SU-DHL-6 (cell line): ENCODE results near the gene DLL4.

Experiments
- H2AFZ ChIP-seq: fragments of 200-600 bp; sonication (generic); 2 replicates; pipeline ENCODE4 v1.6.1; 2014; ENCODE audit warnings: low read depth, mild to moderate bottlenecking, moderate library complexity, mixed read lengths, antibody characterized with exemption, low read length; ENCODE audit not compliant: severe bottlenecking
- H3F3A ChIP-seq: fragments of 200-600 bp; shearing (Covaris generic); 2 replicates; pipeline ENCODE4 v1.6.0; 2016; ENCODE audit warnings: antibody characterized with exemption, mild to moderate bottlenecking; ENCODE audit not compliant: insufficient read depth
- H3K27ac ChIP-seq: fragments of 200-600 bp; sonication (generic); 2 replicates; pipeline ENCODE4 v1.5.1; 2016; ENCODE audit warnings: low read depth, mild to moderate bottlenecking, low read length, moderate library complexity, mixed read lengths
- H3K27me3 ChIP-seq: fragments of 200-600 bp; sonication (generic), shearing (Covaris generic); 2 replicates; pipeline ENCODE4 v1.6.0; 2014; ENCODE audit warnings: mild to moderate bottlenecking, low read length
- H3K36me3 ChIP-seq: fragments of 200-600 bp; sonication (generic); 2 replicates; pipeline ENCODE4 v1.6.1; 2014; ENCODE audit warnings: mild to moderate bottlenecking, low read length, mixed read lengths
- H3K4me2 ChIP-seq: fragments of 300-600, 200-600 bp; shearing (Covaris generic), sonication (generic); 2 replicates; pipeline ENCODE4 v1.6.0; 2014; ENCODE audit warnings: low read length, low read depth, mild to moderate bottlenecking; ENCODE audit not compliant: poor library complexity, severe bottlenecking
- H3K4me3 ChIP-seq: fragments of 200-600 bp; sonication (generic); 2 replicates; pipeline ENCODE4 v1.5.1; 2014; ENCODE audit warnings: antibody characterized with exemption, low read length, mild to moderate bottlenecking, mixed read lengths; ENCODE audit not compliant: insufficient read depth, poor library complexity, severe bottlenecking
- H3K79me2 ChIP-seq: fragments of 200-600 bp; sonication (generic); 2 replicates; pipeline ENCODE4 v1.6.1; 2014; ENCODE audit warnings: mild to moderate bottlenecking, low read length, moderate library complexity; ENCODE audit not compliant: insufficient read depth
- H3K9ac ChIP-seq: fragments of 200-600 bp; sonication (generic); 2 replicates; pipeline ENCODE4 v1.7.0; 2014; ENCODE audit warnings: mild to moderate bottlenecking, low read length
- H3K9me2 ChIP-seq: fragments of 200-600 bp; sonication (generic); replicated peaks from 2 replicates; pipeline ENCODE4 v1.6.1; 2014; ENCODE audit warnings: low read length; ENCODE audit not compliant: insufficient read depth
- H3K9me3 ChIP-seq: fragments of 200-600 bp; sonication (generic); 2 replicates; pipeline ENCODE4 v1.6.1; 2014; ENCODE audit warnings: low read length, mixed read lengths; ENCODE audit not compliant: insufficient read depth
- H4K20me1 ChIP-seq: fragments of 200-600 bp; sonication (generic); 2 replicates; pipeline ENCODE4 v1.6.1; 2014; ENCODE audit warnings: low read depth, mild to moderate bottlenecking, antibody characterized with exemption, low read length, moderate library complexity, mixed read lengths
- CTCF ChIP-seq: fragments of 200-600 bp; sonication (generic); IDR thresholded peaks from one replicate; pipeline ENCODE4 v1.5.1; 2017; ENCODE audit warnings: antibody characterized with exemption, mild to moderate bottlenecking, low read length, moderate library complexity; ENCODE audit not compliant: insufficient read depth, poor library complexity, severe bottlenecking
- EZH2phosphoT487 ChIP-seq: fragments of 200-600 bp; sonication (generic), shearing (Covaris generic); conservative IDR thresholded peaks from 2 replicates; pipeline ENCODE4 v1.6.1; 2018; ENCODE audit warnings: mild to moderate bottlenecking, antibody characterized with exemption, low read length, moderate library complexity, mixed read lengths

Gene DLL4

GRCh38 chr15:40904552-40905201, 24.5 kb upstream of the DLL4 start:
- Histone ChIP-seq H3K9me3 (no peaks in the 10 kb centered on the region), H3F3A (no peaks in the 10 kb centered on the region), H3K27ac (no peak overlapping the region), H3K9ac (no peak overlapping the region), H3K27me3 (no peaks in the 10 kb centered on the region), H3K4me2 (no peak overlapping the region), H3K9me2 (no peaks in the 10 kb centered on the region), H3K79me2 (no peaks in the 10 kb centered on the region), H4K20me1 (no peaks in the 10 kb centered on the region), H2AFZ (no peak overlapping the region), H3K4me3 (no peak overlapping the region), H3K36me3 (no peaks in the 10 kb centered on the region)
- TF ChIP-seq EZH2phosphoT487 (no peak), CTCF (no peak)

DNA sequence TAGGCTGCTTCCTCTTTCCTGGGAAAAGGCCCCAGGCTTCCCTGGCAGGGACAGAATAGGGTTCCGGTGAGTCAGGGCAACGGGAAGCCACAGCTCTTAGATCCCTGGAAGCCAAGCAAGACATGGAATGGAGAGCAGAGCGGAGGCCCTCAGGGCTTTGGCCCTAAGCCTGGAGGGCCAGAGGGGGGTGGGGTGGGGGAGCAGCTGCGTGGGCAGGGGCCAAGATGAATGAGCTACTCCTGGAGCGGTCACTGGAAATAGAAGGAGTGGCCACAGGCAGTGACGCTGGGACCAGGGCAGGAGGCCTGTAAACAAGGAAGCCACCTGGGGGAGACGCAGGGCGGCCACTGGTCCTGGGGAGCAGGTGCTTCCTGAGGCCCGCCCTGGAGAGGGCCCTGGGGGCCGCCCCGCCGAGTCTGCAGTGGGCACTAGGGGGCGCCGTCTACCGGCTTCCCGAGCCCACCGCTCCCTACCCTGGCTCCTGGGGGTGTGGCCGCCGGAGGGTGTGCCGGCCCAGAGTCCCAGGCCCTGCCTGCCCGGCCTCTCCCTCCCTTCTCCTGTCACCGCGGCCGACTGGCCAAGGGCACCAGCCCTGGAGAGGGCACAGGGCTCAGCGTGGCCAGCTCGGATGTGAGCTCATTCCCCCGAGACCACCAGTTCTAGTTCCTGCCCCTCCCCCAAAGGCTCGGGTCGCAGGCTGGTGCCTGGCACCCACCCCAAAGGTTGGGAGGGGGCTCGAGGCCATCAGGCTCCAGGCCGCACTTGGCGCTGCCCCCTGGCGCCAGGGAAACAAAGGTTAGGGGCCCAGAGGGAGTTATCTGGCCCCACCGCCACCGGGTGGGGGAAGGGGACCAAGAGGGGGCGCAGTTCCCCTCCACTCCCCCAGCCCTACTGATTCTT, 22.8 kb upstream of the DLL4 start:
- Histone ChIP-seq H3K9me2 (no peaks in the 10 kb centered on the region), H3K9me3 (no peaks in the 10 kb centered on the region), H3K9ac (peak overlapping the region; percentile 29; the same call in 1 of the 2 replicates), H3K4me3 (peak overlapping the region; percentile 17), H3K79me2 (no peaks in the 10 kb centered on the region), H3K27me3 (no peaks in the 10 kb centered on the region), H3F3A (no peaks in the 10 kb centered on the region), H3K36me3 (no peaks in the 10 kb centered on the region), H3K4me2 (peak overlapping the region; percentile 49), H3K27ac (peak overlapping the region; percentile 22; the same call in 1 of the 2 replicates), H2AFZ (peak overlapping the region; percentile 11), H4K20me1 (no peaks in the 10 kb centered on the region)
- TF ChIP-seq EZH2phosphoT487, result no peak
- peak; percentile 65 for TF ChIP-seq CTCF

- H3K27ac ChIP-seq, result no peak overlapping the region
- peak overlapping the region; percentile 49 for H3K4me2 ChIP-seq
- no peaks in the 10 kb centered on the region for H3K9me2 ChIP-seq
- H3K9ac ChIP-seq, result peak overlapping the region; percentile 29; the same call in 1 of the 2 replicates
- TF ChIP-seq EZH2phosphoT487 (no peak), CTCF (no peak)
- no peak overlapping the region for H3K4me3 ChIP-seq
- H3K9me3 ChIP-seq, result no peaks in the 10 kb centered on the region
- no peaks in the 10 kb centered on the region for H3K36me3 ChIP-seq
- no peaks in the 10 kb centered on the region for H3K27me3 ChIP-seq
- H3F3A ChIP-seq, result no peaks in the 10 kb centered on the region
- H2AFZ ChIP-seq, result peak overlapping the region; percentile 11
- no peaks in the 10 kb centered on the region for H3K79me2 ChIP-seq
- no peaks in the 10 kb centered on the region for H4K20me1 ChIP-seq
Measured at GRCh38 chr15:40906991-40907802, 21.9 kb upstream of the DLL4 start.
